Lower leg skin (tissue), 4 donors: ENCODE measurements around the gene CES3. TPM values are rescaled to one million over a fixed set of nuclear protein-coding genes. Genes with fewer than 3 reads are reported as not detected.
"Not testable (repeated sequence)": the region's sequence is repeated elsewhere in the genome, so short reads cannot be mapped to it uniquely, and the experiment has no call there.

ENCODE experiments used
- DNase-seq, 2 donors: peaks; one replicate each; pipeline ENCODE4 v3.0.0-alpha.2; 2019; ENCODE audit warnings: low spot score in 2 of 2
- H3K4me3 ChIP-seq: fragments of 200-600 bp; sonication (generic); 2 replicates; pipeline ENCODE4 v1.5.1; 2017; ENCODE audit warnings: mild to moderate bottlenecking, low read depth; ENCODE audit not compliant: poor library complexity, severe bottlenecking
- POLR2A ChIP-seq, 2 donors: fragments of 450-650 bp; IDR thresholded peaks; one replicate each; pipeline ENCODE4 v1.6.1; 2016 to 2017; ENCODE audit warnings: antibody characterized with exemption in 2 of 2, mild to moderate bottlenecking in 1 of 2, moderate library complexity in 1 of 2
- WGBS, 2 donors: methylation state at CpG; one replicate each; pipeline ENCODE4 v1.1.5; 2018; 5-methylcytosine and 5-hydroxymethylcytosine counted together
- intact Hi-C: fragments of 100-400 bp; cut with DNase I; formaldehyde crosslinking; loops from one replicate; pipeline ENCODE4 v1.15.0; 2023; ENCODE audit warnings: low total_unique reads
- total RNA-seq, 4 donors: library from RNA; depleted of rRNA; stranded (reverse); fragments of >200 nt; gene quantifications; one replicate each; pipeline ENCODE4 v1.1.0, GENCODE V29; 2016
- TF ChIP-seq, protein P1 (sequence below), 3 donors: fragments of 450-650 bp; IDR thresholded peaks; one replicate each; pipeline ENCODE4 v1.5.1; 2016; ENCODE audit warnings: antibody characterized with exemption in 3 of 3, mild to moderate bottlenecking in 3 of 3, moderate library complexity in 2 of 3

CES3 gene
- total RNA-seq, 4 donors from 2014 or later, result 0.59 to 1.3 (median 1.2) TPM

DNA sequence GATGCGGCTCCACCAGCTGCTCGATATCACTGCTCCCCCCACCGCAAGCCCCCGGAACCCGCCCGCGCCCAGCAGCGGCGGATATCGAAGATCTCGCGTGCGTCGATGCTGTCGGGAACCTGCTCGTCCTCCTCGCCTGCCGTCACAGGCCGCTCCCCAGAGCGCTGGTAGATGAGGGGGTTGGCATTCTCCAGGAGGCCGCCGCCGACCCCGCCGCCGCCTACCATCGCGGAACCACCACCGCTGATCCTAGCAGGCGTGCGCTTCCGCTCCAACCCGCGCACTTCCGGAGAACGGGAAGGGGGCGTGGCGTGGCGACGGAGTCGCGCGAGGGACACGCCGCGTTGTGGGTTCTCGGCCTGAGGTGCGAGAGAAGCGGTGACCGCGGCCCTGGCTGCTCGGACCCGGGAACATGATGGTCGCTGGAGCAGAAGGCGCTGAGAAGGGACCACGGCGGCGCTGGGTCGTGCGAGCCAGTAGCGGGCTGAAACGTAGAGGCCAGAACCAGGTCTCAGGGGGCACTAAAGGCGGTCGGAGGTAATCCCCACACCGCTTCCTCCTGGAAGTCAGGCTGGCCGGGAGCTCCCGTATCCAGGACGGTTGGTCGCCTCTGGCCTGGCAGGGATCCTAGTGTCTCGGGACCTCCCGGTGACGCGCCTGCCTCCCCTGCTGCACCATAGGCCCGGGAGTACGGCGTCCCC is 26.8 kb upstream of the CES3 start, which contains the start of gene CIAO2B:
Gene CIAO2B, minus strand, starts transcription at position 265 of the 701 bp plus-strand sequence. Its CDS starts 38 bp downstream, at position 227.
- H3K4me3 ChIP-seq, result peak within 1 kb of the TSS; percentile 85
- DNase-seq, result peak; percentile 85 to 98
- intact Hi-C loops, result no loop called here
- TF ChIP-seq, protein P1, sequence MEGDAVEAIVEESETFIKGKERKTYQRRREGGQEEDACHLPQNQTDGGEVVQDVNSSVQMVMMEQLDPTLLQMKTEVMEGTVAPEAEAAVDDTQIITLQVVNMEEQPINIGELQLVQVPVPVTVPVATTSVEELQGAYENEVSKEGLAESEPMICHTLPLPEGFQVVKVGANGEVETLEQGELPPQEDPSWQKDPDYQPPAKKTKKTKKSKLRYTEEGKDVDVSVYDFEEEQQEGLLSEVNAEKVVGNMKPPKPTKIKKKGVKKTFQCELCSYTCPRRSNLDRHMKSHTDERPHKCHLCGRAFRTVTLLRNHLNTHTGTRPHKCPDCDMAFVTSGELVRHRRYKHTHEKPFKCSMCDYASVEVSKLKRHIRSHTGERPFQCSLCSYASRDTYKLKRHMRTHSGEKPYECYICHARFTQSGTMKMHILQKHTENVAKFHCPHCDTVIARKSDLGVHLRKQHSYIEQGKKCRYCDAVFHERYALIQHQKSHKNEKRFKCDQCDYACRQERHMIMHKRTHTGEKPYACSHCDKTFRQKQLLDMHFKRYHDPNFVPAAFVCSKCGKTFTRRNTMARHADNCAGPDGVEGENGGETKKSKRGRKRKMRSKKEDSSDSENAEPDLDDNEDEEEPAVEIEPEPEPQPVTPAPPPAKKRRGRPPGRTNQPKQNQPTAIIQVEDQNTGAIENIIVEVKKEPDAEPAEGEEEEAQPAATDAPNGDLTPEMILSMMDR (IDR thresholded peaks at IDR 0.05), result no peak
- TF ChIP-seq POLR2A (IDR thresholded peaks at IDR 0.05), result peak in 1 of 2 donors; percentile 42
- WGBS, 2 donors, result 0 to 1% methylated on average over 19 to 59 of the region's 76 CpGs

DNA sequence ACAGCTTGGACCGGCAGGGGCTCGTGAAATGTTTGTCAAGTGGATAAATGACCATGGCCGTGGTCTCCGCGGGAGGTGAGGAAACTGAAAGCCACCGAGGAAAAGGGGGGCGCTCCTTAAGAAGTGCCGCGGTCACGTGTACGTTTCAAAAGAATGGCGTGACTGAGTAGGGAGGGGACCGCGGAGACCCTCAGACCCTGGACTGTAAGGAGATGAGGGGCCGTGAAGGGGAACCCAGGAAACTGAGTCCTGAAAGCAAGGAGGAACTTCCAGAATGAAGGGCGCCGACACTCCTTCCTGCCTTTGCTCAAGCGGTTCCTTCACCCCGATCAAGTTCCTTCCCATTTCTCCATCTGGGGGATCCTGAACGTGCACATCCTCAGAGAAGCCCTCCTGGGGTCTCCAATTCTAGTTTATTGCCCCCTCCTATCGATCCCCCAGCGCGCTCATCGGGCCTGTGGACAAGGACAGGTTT is 26.2 kb upstream of the CES3 start:
- intact Hi-C loops, DNase-seq: not testable (repeated sequence)
- peak overlapping the region; percentile 85 for H3K4me3 ChIP-seq
- WGBS, 2 donors, result 2% methylated on average over 24 of the region's 24 CpGs

- WGBS, 2 donors, result 23 to 31% methylated on average over 36 to 44 of the region's 44 CpGs
- DNase-seq, result peak in 1 of 2 donors; percentile 52
- TF ChIP-seq, protein P1 (IDR thresholded peaks at IDR 0.05), result no peak
- TF ChIP-seq POLR2A (IDR thresholded peaks at IDR 0.05), result no peak
- peak within 1 kb of the TSS; percentile 85 for H3K4me3 ChIP-seq
- intact Hi-C loops, result no loop called here
Measured at GRCh38 chr16:66935314-66936011, 25.6 kb upstream of the CES3 start, which contains the start of gene CES2. TSS of gene CES2 (plus strand) at chr16:66935516. CDS start at chr16:66935636, 120 bp downstream.

- intact Hi-C loops, result no loop called here
- H3K4me3 ChIP-seq, result no peak overlapping the region
- no peak for DNase-seq
- no peak for TF ChIP-seq POLR2A (IDR thresholded peaks at IDR 0.05)
- TF ChIP-seq, protein P1 (IDR thresholded peaks at IDR 0.05), result no peak
- 74 to 78% methylated on average over 6 of the region's 6 CpGs for WGBS, 2 donors
Measured at GRCh38 chr16:66936462-66936861, 24.6 kb upstream of the CES3 start.

DNA sequence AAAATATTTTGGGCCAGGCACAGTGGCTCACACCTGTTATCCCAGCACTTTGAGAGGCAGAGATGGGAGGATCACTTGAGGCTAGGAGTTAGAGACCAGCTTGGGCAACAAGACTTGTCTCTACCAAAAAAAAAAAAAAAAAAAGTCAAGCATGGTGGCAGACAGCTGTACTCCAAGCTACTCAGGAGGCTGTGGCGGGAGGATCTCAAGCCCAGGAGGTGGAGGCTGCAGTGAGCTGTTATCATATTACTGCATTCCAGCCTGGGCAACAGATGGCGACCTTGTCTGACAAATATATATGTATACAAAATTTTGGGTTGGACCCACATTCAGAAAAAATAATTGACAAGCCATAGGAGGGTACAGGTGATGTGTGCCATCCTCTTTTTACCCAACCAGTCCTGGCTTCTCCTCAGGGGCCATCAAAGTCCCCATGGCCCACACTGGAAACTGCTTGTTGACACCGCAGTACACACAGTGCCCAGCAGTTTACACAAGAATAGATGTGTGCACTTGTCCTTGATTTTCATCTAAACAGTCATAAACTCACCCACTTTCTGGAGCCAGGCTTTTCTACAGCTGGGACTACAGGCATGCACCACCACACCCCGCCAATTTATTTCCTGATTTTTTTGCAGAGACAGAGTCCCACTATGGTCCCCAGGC is 24.0 kb upstream of the CES3 start:
- intact Hi-C loops, result no loop called here
- TF ChIP-seq, protein P1 (IDR thresholded peaks at IDR 0.05), result no peak
- TF ChIP-seq POLR2A (IDR thresholded peaks at IDR 0.05), result no peak
- no peak for DNase-seq
- WGBS, 2 donors, result 88 to 93% methylated on average over 4 of the region's 4 CpGs
- H3K4me3 ChIP-seq, result no peak overlapping the region
